A549 (cell line): ENCODE results near the gene DLG2. TPM values are rescaled to one million over a fixed set of nuclear protein-coding genes. Genes with fewer than 3 reads are reported as not detected.
"Not testable (repeated sequence)": the region's sequence is repeated elsewhere in the genome, so short reads cannot be mapped to it uniquely, and the experiment has no call there.

Source experiments
- ATAC-seq, 2 experiments: fragments of 200-7000 bp in 1 of 2; fragments of >200 bp in 1 of 2; cut with Nextera tagmentation in 1 of 2; cut with Tn5 transposase in 1 of 2; 3 replicates each; pipeline versions ENCODE4 v1.8.0 to v1.9.1; 2018 to 2020; ENCODE audit warnings: mild to moderate bottlenecking in 1 of 2, moderate library complexity in 1 of 2
- CTCF ChIA-PET: fragments of 300-600 bp; sonication (Branson Sonifier 250); formaldehyde crosslinking; extraction: SDS; loops from one replicate; lab custom pipeline; 2021; ENCODE audit warnings: antibody characterized with exemption, inconsistent platforms; lab: Yijun Ruan, JAX
- POLR2A ChIA-PET: fragments of 350-600 bp; formaldehyde crosslinking; extraction: SDS; loops from one replicate; lab custom pipeline; 2021; ENCODE audit warnings: antibody characterized with exemption, inconsistent platforms; lab: Yijun Ruan, JAX
- DNase-seq, 2 experiments: peaks; one replicate each; pipeline versions ENCODE4 v3.0.0 to v3.0.0-alpha.2; 2011 to 2016; ENCODE audit warnings: low read depth in 1 of 2, low spot score in 1 of 2
- FAIRE-seq: peaks from 2 replicates; lab custom pipeline; 2011; peaks lifted over from hg19 to GRCh38; lab: Jason Lieb, UNC
- H3K27ac ChIP-seq, 2 experiments: fragments of >200 bp; sonication (Bioruptor Twin); formaldehyde crosslinking; 3 replicates each; pipeline ENCODE4 v1.5.1; 2016 to 2017
- H3K4me1 ChIP-seq: fragments of >200 bp; sonication (Bioruptor Twin); formaldehyde crosslinking; 3 replicates; pipeline ENCODE4 v1.6.1; 2016
- H3K4me2 ChIP-seq: fragments of >200 bp; sonication (Bioruptor Twin); formaldehyde crosslinking; 3 replicates; pipeline ENCODE4 v1.6.1; 2016
- H3K4me3 ChIP-seq: fragments of >200 bp; sonication (Bioruptor Twin); formaldehyde crosslinking; 3 replicates; pipeline ENCODE4 v1.5.1; 2016
- H3K9me3 ChIP-seq: fragments of >200 bp; sonication (Bioruptor Twin); formaldehyde crosslinking; 3 replicates; pipeline ENCODE4 v1.6.1; 2016
- ATOH8 ChIP-seq: fragments of 250-450 bp; sonication (Bioruptor Pico); IDR thresholded peaks from 2 replicates; pipeline ENCODE4 v1.5.0; 2020; ENCODE audit warnings: low read depth, mild to moderate bottlenecking, moderate library complexity
- CBX2 ChIP-seq: fragments of 200-600 bp; sonication (generic); IDR thresholded peaks from 2 replicates; pipeline ENCODE4 v1.6.1; 2016; ENCODE audit warnings: low read depth, mild to moderate bottlenecking, borderline replicate concordance
- CEBPB ChIP-seq, 2 experiments: fragments of >200 bp in 1 of 2; sonication (Bioruptor Twin) in 1 of 2; formaldehyde crosslinking in 1 of 2; IDR thresholded peaks; 2 replicates each; pipeline ENCODE4 v1.6.1; 2012 to 2016
- EP300 ChIP-seq, 2 experiments: fragments of >200 bp; sonication (Bioruptor Twin); formaldehyde crosslinking; IDR thresholded peaks; 2 replicates in 1 of 2; 3 replicates in 1 of 2; pipeline ENCODE4 v1.6.1; 2016 to 2017
- HDAC2 ChIP-seq: fragments of 200-600 bp; sonication (generic); IDR thresholded peaks from 2 replicates; pipeline ENCODE4 v1.6.1; 2016
- HEYL ChIP-seq: fragments of 250-450 bp; sonication (Bioruptor Pico); IDR thresholded peaks from 2 replicates; pipeline ENCODE4 v1.8.0; 2021; ENCODE audit warnings: mild to moderate bottlenecking, moderate library complexity
- HOXB13 ChIP-seq: fragments of 250-450 bp; sonication (Bioruptor Pico); IDR thresholded peaks from 2 replicates; pipeline ENCODE4 v1.5.0; 2020; ENCODE audit warnings: low read depth, mild to moderate bottlenecking, moderate library complexity
- JUNB ChIP-seq: fragments of >200 bp; sonication (Bioruptor Twin); formaldehyde crosslinking; IDR thresholded peaks from 2 replicates; pipeline ENCODE4 v1.6.1; 2016
- KDM5A ChIP-seq: fragments of 200-600 bp; sonication (generic); IDR thresholded peaks from 2 replicates; pipeline ENCODE4 v1.6.1; 2016; ENCODE audit warnings: antibody characterized with exemption, mild to moderate bottlenecking
- MAFK ChIP-seq: fragments of 450-650 bp; IDR thresholded peaks from 2 replicates; pipeline ENCODE4 v1.6.1; 2014; ENCODE audit not compliant: partially characterized antibody
- MAX ChIP-seq: IDR thresholded peaks from 2 replicates; pipeline ENCODE4 v1.6.1; 2012
- MAZ ChIP-seq: fragments of 150-350 bp; IDR thresholded peaks from 2 replicates; pipeline ENCODE4 v1.6.1; 2014; ENCODE audit warnings: antibody characterized with exemption, low read depth, low read length, borderline replicate concordance
- NR3C1 ChIP-seq: fragments of >200 bp; sonication (Bioruptor Twin); formaldehyde crosslinking; IDR thresholded peaks from 3 replicates; pipeline ENCODE4 v1.6.1; 2017
- SMC3 ChIP-seq: fragments of >200 bp; sonication (Bioruptor Twin); formaldehyde crosslinking; IDR thresholded peaks from 3 replicates; pipeline ENCODE4 v1.6.1; 2018; ENCODE audit warnings: inconsistent platforms
- TFCP2L1 ChIP-seq: fragments of 250-450 bp; sonication (Bioruptor Pico); IDR thresholded peaks from 2 replicates; pipeline ENCODE4 v1.5.0; 2021; ENCODE audit warnings: mild to moderate bottlenecking
- TP53 ChIP-seq: fragments of 250-450 bp; sonication (Bioruptor Pico); IDR thresholded peaks from 2 replicates; pipeline ENCODE4 v1.5.0; 2021; ENCODE audit warnings: mild to moderate bottlenecking, moderate library complexity
- ZSCAN20 ChIP-seq: fragments of 250-450 bp; sonication (Bioruptor Pico); IDR thresholded peaks from 2 replicates; pipeline ENCODE4 v1.8.0; 2022; ENCODE audit warnings: mild to moderate bottlenecking, moderate library complexity
- WGBS: methylation state at CpG from one replicate; pipeline ENCODE4 v1.1.6; 2017; ENCODE audit errors: missing lambda C conversion rate; 5-methylcytosine and 5-hydroxymethylcytosine counted together
- polyA plus RNA-seq, 4 experiments: library from polyadenylated mRNA; depleted of rRNA in 3 of 4; stranded (reverse); fragments of >200 nt; fragmentation: RNase III in 1 of 4; extraction: RNeasy Plus Mini Kit Qiagen cat#74134 plus additional on column Dnase treatment in 1 of 4; gene quantifications; 2 replicates in 3 of 4; 3 replicates in 1 of 4; pipeline ENCODE4 v1.2.3, GENCODE V29; 2011 to 2017
- TF ChIP-seq, protein P1 (sequence below): IDR thresholded peaks from 2 replicates; pipeline ENCODE4 v1.6.1; 2012

DLG2 gene
- polyA plus RNA-seq, 2 of the 4 experiments (the other 2 are of a cell fraction): 0.26 to 0.79 TPM

- H3K4me1 ChIP-seq: no peaks in the 10 kb centered on the region
- H3K4me2 ChIP-seq: no peak overlapping the region
- H3K9me3 ChIP-seq: no peaks in the 10 kb centered on the region
- no peak overlapping the region for H3K27ac ChIP-seq
- ChIA-PET POLR2A (no interaction called here), CTCF (no interaction called here)
- no peak for DNase-seq
- ATAC-seq: no peak
- 10% methylated on average over 4 of the region's 4 CpGs for WGBS
- no peak for TF ChIP-seq JUNB
- no peak for TF ChIP-seq KDM5A
- TF ChIP-seq SMC3: no peak
- no peak for TF ChIP-seq MAX
- TF ChIP-seq ATOH8 (CRISPR knock-in tag): no peak
- TF ChIP-seq CEBPB (IDR thresholded peaks at IDR 0.05): no peak
- TF ChIP-seq, protein P1, sequence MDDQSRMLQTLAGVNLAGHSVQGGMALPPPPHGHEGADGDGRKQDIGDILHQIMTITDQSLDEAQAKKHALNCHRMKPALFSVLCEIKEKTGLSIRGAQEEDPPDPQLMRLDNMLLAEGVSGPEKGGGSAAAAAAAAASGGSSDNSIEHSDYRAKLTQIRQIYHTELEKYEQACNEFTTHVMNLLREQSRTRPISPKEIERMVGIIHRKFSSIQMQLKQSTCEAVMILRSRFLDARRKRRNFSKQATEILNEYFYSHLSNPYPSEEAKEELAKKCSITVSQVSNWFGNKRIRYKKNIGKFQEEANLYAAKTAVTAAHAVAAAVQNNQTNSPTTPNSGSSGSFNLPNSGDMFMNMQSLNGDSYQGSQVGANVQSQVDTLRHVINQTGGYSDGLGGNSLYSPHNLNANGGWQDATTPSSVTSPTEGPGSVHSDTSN: no peak
- no peak for TF ChIP-seq CBX2
- no peak for TF ChIP-seq HEYL (CRISPR knock-in tag)
- no peak for TF ChIP-seq HDAC2
- TF ChIP-seq MAZ: no peak
- no peak for TF ChIP-seq TP53 (CRISPR knock-in tag)
- no peak for TF ChIP-seq EP300 (IDR thresholded peaks at IDR 0.05)
- TF ChIP-seq NR3C1: no peak
- TF ChIP-seq MAFK: no peak
- no peak for TF ChIP-seq ZSCAN20 (CRISPR knock-in tag)
- TF ChIP-seq, all 56 proteins: peak for 0
- FAIRE-seq: no peak
- H3K4me3 ChIP-seq: no peak overlapping the region
Observed at GRCh38 chr11:83449338-83449913, 2177.7 kb downstream of the DLG2 start.

GRCh38 chr11:83448686-83449085, 2178.5 kb downstream of the DLG2 start:
- no peaks in the 10 kb centered on the region for H3K9me3 ChIP-seq
- H3K27ac ChIP-seq: no peak overlapping the region
- TF ChIP-seq TFCP2L1 (CRISPR knock-in tag): no peak
- TF ChIP-seq JUNB: no peak
- TF ChIP-seq EP300 (IDR thresholded peaks at IDR 0.05): no peak
- no peak for TF ChIP-seq KDM5A
- no peak for TF ChIP-seq HOXB13
- ChIA-PET POLR2A (no interaction called here), CTCF (no interaction called here)
- WGBS: 0% methylated on average over 1 of the region's 2 CpGs
- no peak overlapping the region for H3K4me3 ChIP-seq
- no peak overlapping the region for H3K4me2 ChIP-seq
- DNase-seq (no peak), ATAC-seq (no peak), FAIRE-seq (no peak)
- no peaks in the 10 kb centered on the region for H3K4me1 ChIP-seq

DNA sequence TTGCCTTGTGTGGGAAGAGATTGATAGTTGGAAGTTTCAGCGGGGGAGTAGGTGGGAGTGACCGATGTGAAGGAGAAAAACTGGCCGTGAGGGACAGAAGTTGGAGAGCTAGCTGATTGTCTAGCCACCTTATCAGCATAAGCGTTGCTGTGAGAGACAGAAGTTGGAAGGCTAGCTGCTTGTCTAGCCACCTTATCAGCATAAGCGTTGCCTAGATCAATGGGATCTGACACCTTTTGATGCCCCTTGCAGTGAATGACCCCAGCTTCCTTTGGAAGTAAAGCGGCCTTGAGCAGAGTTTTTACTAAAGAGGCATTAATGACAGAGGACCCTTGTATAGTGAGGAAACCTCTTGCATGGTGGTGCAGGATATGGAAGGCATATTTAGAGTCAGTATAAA, 2183.3 kb downstream of the DLG2 start:
- H3K27ac ChIP-seq, POLR2A ChIA-PET, H3K4me1 ChIP-seq, ATAC-seq, DNase-seq, H3K9me3 ChIP-seq, FAIRE-seq, H3K4me2 ChIP-seq, CTCF ChIA-PET, H3K4me3 ChIP-seq: not testable (repeated sequence)
- WGBS: 51% methylated on average over 6 of the region's 6 CpGs

GRCh38 chr11:83441601-83442000, 2185.5 kb downstream of the DLG2 start:
- POLR2A ChIA-PET: no interaction called here
- CTCF ChIA-PET: no interaction called here
- Histone ChIP-seq H3K9me3 (no peaks in the 10 kb centered on the region), H3K4me1 (no peaks in the 10 kb centered on the region), H3K4me3 (no peak overlapping the region), H3K27ac (no peak overlapping the region), H3K4me2 (no peak overlapping the region)
- no peak for FAIRE-seq
- WGBS: 48% methylated on average over 2 of the region's 2 CpGs
- no peak for ATAC-seq
- no peak for DNase-seq
- peak; percentile 71 for TF ChIP-seq MAFK
- no peak for TF ChIP-seq HDAC2
